Stimulated activated CD8-positive, alpha-beta memory T cell treated with anti-CD3 and anti-CD28 coated beads, Interleukin-7, amount 100 ng/mL, for 1 hour (primary cell): Measurements from ENCODE around the gene MUC20.
"Not testable (repeated sequence)": the region's sequence is repeated elsewhere in the genome, so short reads cannot be mapped to it uniquely, and the experiment has no call there.

Experiments
- DNase-seq, 2 donors: peaks; one replicate each; pipeline ENCODE4 v3.0.0-alpha.2; 2020; ENCODE audit warnings: low read depth in 2 of 2

The MUC20 gene

GRCh38 chr3:195770841-195771645 lies 50.3 kb downstream of the MUC20 start:
- not testable (repeated sequence) for DNase-seq

GRCh38 chr3:195771646-195772300 lies 51.0 kb downstream of the MUC20 start:
- DNase-seq, result no peak

GRCh38 chr3:195773956-195774537 lies 53.3 kb downstream of the MUC20 start:
- no peak for DNase-seq

- no peak for DNase-seq
Measured at GRCh38 chr3:195774917-195775316, 54.1 kb downstream of the MUC20 start.

- DNase-seq, result no peak
Measured at GRCh38 chr3:195777975-195778374, 57.2 kb downstream of the MUC20 start.

- DNase-seq, result not testable (repeated sequence)
Measured at GRCh38 chr3:195781236-195781635, 60.5 kb downstream of the MUC20 start.
